ENCODE measurements around the gene TTLL7. TPM values are rescaled to one million over a fixed set of nuclear protein-coding genes. Genes with fewer than 3 reads are reported as not detected.

TTLL7 gene
- total RNA-seq, 1 experiment from 2014 or later, result 6.6 TPM

DNA sequence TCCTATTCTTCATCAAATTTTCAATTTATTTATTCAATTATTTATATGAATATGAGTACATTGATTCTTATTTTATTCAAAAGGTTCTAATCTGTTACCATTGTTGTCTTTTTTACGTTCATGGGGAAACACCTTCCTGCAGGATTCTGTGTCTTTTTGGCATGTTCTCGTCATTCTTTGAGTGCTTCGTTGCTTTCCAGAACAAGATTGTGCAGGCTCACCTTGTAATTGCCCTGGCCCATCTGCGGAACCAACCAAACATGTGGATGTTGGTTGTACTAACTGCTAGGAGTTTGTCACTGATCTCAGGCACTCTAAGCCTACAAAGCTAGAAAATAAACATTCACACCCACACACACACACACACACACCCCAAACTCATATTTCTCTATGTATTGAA lies 182.1 kb downstream of the TTLL7 start:
- Histone ChIP-seq H2BK15ac (ENCODE audit: low read depth, low read length) (no peak overlapping the region), H4K5ac (ENCODE audit: insufficient read length, low read depth, low read length) (no peak overlapping the region), H3K56ac (ENCODE audit: insufficient read length, low read depth, low read length) (no peak overlapping the region), H4K91ac (ENCODE audit: insufficient read length, low read depth, low read length) (no peak overlapping the region), H3K23ac (ENCODE audit: insufficient read length, low read depth, low read length) (no peak overlapping the region), H3T11ph (ENCODE audit: low read length) (no peak overlapping the region), H3K18ac (ENCODE audit: insufficient read length, low read depth, low read length) (no peak overlapping the region), H3K79me1 (ENCODE audit: insufficient read depth, low read depth, low read length, poor library complexity, severe bottlenecking) (no peaks in the 10 kb centered on the region), H2BK120ac (ENCODE audit: low read depth, low read length, poor library complexity, severe bottlenecking) (no peak overlapping the region), H4K20me1 (ENCODE audit: control insufficient read depth, insufficient read depth, insufficient read length) (no peaks in the 10 kb centered on the region), H3K4ac (ENCODE audit: low read depth, low read length) (no peak overlapping the region), H3K23me2 (ENCODE audit: insufficient read length, low read depth, low read length, poor library complexity, severe bottlenecking) (no peaks in the 10 kb centered on the region), H3K9me3 (ENCODE audit: control insufficient read depth, low read depth, low read length) (no peaks in the 10 kb centered on the region), H3K14ac (ENCODE audit: insufficient read depth, low read length) (no peak overlapping the region), H2AK5ac (ENCODE audit: insufficient read length, low read length) (no peak overlapping the region), H2BK20ac (ENCODE audit: low read depth, low read length, poor library complexity, severe bottlenecking) (no peak overlapping the region), H3K27me3 (ENCODE audit: insufficient read depth, low read length) (no peaks in the 10 kb centered on the region), H2BK5ac (ENCODE audit: insufficient read length, low read length) (no peak overlapping the region), H3K9ac (ENCODE audit: extremely low read depth, insufficient read length, low read length) (no peak overlapping the region), H3K27ac (ENCODE audit: insufficient read length, low read depth, low read length) (no peak overlapping the region), H3K79me2 (ENCODE audit: insufficient read depth, low read length) (no peaks in the 10 kb centered on the region), H2AFZ (ENCODE audit: low read length) (no peak overlapping the region), H4K8ac (replicated peaks; ENCODE audit: insufficient read length, low read depth, low read length) (no peak overlapping the region), H3K4me2 (ENCODE audit: insufficient read depth, insufficient read length, low read length) (no peak overlapping the region), H2BK12ac (ENCODE audit: insufficient read length, low read depth, low read length) (no peak overlapping the region), H3K4me1 (ENCODE audit: insufficient read depth, low read length) (no peaks in the 10 kb centered on the region)
- WGBS (ENCODE audit: extremely low coverage, insufficient read length, low lambda C conversion rate), result no CpG with 5 or more reads among the region's 4 CpGs
- Mint-ChIP-seq H3K27me3 (ENCODE audit: low read depth) (no peaks in the 10 kb centered on the region), H3K36me3 (ENCODE audit: insufficient read depth in 1 of 3, low read depth in 3 of 3) (no peaks in the 10 kb centered on the region), H3K9me3 (no peaks in the 10 kb centered on the region; a peak in 1 of 5 replicates), H3K4me3 (no peak overlapping the region), H3K4me1 (peaks cover 3 to 4% of the 10 kb centered on the region in 2 experiments; a peak in 2 of 4 replicates), H3K27ac (no peak overlapping the region)
- no peak for TF ChIP-seq CTCF (conservative IDR thresholded peaks at IDR 0.05)
- no peak for DNase-seq
